Measurements from ENCODE around the gene IFNG. TPM values are rescaled to one million over a fixed set of nuclear protein-coding genes. Genes with fewer than 3 reads are reported as not detected.

The IFNG gene
- polyA plus RNA-seq, 2 of the 4 experiments (the other 2 are of a cell fraction), result not detected

- 8% methylated on average over 1 of the region's 1 CpG for WGBS (ENCODE audit: missing lambda C conversion rate)
- ChIA-PET CTCF (interaction anchor here (0.6 to 0.9 kb wide), 2 partner anchors 13 to 674 kb away, joined by 3 read pairs; no protein-coding TSS in a partner anchor), POLR2A (no interaction called here)
- no peaks in the 10 kb centered on the region for H3K9me3 ChIP-seq
- no peak overlapping the region for H3K4me3 ChIP-seq
- ATAC-seq (no peak), FAIRE-seq (no peak), DNase-seq (ENCODE audit: low read depth in 1 of 2, low spot score in 1 of 2) (no peak)
- H3K4me1 ChIP-seq, result no peaks in the 10 kb centered on the region
- no peak overlapping the region for H3K4me2 ChIP-seq
- no peak for TF ChIP-seq BCL3 (IDR thresholded peaks at IDR 0.05)
- no peak for TF ChIP-seq JUNB (IDR thresholded peaks at IDR 0.05)
- TF ChIP-seq TFCP2L1 (CRISPR knock-in tag; IDR thresholded peaks at IDR 0.05), result no peak
- no peak for TF ChIP-seq HES2 (IDR thresholded peaks at IDR 0.05)
- no peak for TF ChIP-seq NPAS2 (CRISPR knock-in tag; IDR thresholded peaks at IDR 0.05; ENCODE audit: borderline replicate concordance)
- TF ChIP-seq NFE2L2 (conservative IDR thresholded peaks at IDR 0.05; ENCODE audit: low read length), result no peak
- TF ChIP-seq HEYL (CRISPR knock-in tag; IDR thresholded peaks at IDR 0.05), result no peak
- no peak for TF ChIP-seq CHD2 (IDR thresholded peaks at IDR 0.05; ENCODE audit: low read length, partially characterized antibody)
- H3K27ac ChIP-seq, result no peak overlapping the region
Observed at GRCh38 chr12:68119250-68119649, 40.3 kb downstream of the IFNG start.

GRCh38 chr12:68118096-68118755 lies 41.3 kb downstream of the IFNG start:
- no peak overlapping the region for H3K4me3 ChIP-seq
- FAIRE-seq (no peak), ATAC-seq (no peak), DNase-seq (ENCODE audit: low read depth in 1 of 2, low spot score in 1 of 2) (no peak)
- H3K9me3 ChIP-seq, result no peaks in the 10 kb centered on the region
- H3K27ac ChIP-seq, result no peak overlapping the region
- H3K4me1 ChIP-seq, result no peaks in the 10 kb centered on the region
- 54% methylated on average over 7 of the region's 7 CpGs for WGBS (ENCODE audit: missing lambda C conversion rate)
- TF ChIP-seq BCL3 (IDR thresholded peaks at IDR 0.05), result no peak
- TF ChIP-seq HOXB13 (CRISPR knock-in tag; IDR thresholded peaks at IDR 0.05; ENCODE audit: low read depth), result no peak
- TF ChIP-seq NFE2L2 (conservative IDR thresholded peaks at IDR 0.05; ENCODE audit: low read length), result no peak
- TF ChIP-seq ZSCAN20 (CRISPR knock-in tag; IDR thresholded peaks at IDR 0.05), result no peak
- no peak for TF ChIP-seq PHF8 (IDR thresholded peaks at IDR 0.05; ENCODE audit: borderline replicate concordance, low read depth)
- no peak for TF ChIP-seq CBX8 (IDR thresholded peaks at IDR 0.05)
- TF ChIP-seq ZNF302 (CRISPR knock-in tag; IDR thresholded peaks at IDR 0.05), result no peak
- TF ChIP-seq, protein P1, sequence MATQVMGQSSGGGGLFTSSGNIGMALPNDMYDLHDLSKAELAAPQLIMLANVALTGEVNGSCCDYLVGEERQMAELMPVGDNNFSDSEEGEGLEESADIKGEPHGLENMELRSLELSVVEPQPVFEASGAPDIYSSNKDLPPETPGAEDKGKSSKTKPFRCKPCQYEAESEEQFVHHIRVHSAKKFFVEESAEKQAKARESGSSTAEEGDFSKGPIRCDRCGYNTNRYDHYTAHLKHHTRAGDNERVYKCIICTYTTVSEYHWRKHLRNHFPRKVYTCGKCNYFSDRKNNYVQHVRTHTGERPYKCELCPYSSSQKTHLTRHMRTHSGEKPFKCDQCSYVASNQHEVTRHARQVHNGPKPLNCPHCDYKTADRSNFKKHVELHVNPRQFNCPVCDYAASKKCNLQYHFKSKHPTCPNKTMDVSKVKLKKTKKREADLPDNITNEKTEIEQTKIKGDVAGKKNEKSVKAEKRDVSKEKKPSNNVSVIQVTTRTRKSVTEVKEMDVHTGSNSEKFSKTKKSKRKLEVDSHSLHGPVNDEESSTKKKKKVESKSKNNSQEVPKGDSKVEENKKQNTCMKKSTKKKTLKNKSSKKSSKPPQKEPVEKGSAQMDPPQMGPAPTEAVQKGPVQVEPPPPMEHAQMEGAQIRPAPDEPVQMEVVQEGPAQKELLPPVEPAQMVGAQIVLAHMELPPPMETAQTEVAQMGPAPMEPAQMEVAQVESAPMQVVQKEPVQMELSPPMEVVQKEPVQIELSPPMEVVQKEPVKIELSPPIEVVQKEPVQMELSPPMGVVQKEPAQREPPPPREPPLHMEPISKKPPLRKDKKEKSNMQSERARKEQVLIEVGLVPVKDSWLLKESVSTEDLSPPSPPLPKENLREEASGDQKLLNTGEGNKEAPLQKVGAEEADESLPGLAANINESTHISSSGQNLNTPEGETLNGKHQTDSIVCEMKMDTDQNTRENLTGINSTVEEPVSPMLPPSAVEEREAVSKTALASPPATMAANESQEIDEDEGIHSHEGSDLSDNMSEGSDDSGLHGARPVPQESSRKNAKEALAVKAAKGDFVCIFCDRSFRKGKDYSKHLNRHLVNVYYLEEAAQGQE (IDR thresholded peaks at IDR 0.05), result no peak
- no peak for TF ChIP-seq EHMT2 (IDR thresholded peaks at IDR 0.05; ENCODE audit: low read depth)
- no peak for TF ChIP-seq POLR2AphosphoS2 (conservative IDR thresholded peaks at IDR 0.05; ENCODE audit: low read length)
- TF ChIP-seq POLR2A (IDR thresholded peaks at IDR 0.05; ENCODE audit: low read length), result no peak
- TF ChIP-seq, protein P2, sequence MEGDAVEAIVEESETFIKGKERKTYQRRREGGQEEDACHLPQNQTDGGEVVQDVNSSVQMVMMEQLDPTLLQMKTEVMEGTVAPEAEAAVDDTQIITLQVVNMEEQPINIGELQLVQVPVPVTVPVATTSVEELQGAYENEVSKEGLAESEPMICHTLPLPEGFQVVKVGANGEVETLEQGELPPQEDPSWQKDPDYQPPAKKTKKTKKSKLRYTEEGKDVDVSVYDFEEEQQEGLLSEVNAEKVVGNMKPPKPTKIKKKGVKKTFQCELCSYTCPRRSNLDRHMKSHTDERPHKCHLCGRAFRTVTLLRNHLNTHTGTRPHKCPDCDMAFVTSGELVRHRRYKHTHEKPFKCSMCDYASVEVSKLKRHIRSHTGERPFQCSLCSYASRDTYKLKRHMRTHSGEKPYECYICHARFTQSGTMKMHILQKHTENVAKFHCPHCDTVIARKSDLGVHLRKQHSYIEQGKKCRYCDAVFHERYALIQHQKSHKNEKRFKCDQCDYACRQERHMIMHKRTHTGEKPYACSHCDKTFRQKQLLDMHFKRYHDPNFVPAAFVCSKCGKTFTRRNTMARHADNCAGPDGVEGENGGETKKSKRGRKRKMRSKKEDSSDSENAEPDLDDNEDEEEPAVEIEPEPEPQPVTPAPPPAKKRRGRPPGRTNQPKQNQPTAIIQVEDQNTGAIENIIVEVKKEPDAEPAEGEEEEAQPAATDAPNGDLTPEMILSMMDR (IDR thresholded peaks at IDR 0.05), result no peak
- TF ChIP-seq ELK1 (IDR thresholded peaks at IDR 0.05; ENCODE audit: low read depth, low read length), result no peak
- TF ChIP-seq CHD2 (IDR thresholded peaks at IDR 0.05; ENCODE audit: low read length, partially characterized antibody), result no peak
- no peak for TF ChIP-seq NPAS2 (CRISPR knock-in tag; IDR thresholded peaks at IDR 0.05; ENCODE audit: borderline replicate concordance)
- no peak for TF ChIP-seq GATA3 (IDR thresholded peaks at IDR 0.05; ENCODE audit: borderline replicate concordance)
- TF ChIP-seq E2F6 (IDR thresholded peaks at IDR 0.05; ENCODE audit: borderline replicate concordance, low read depth), result no peak
- ChIA-PET POLR2A (no interaction called here), CTCF (interaction anchor here (0.8 kb wide), 1 partner anchor 17 kb away, joined by 5 read pairs; no protein-coding TSS in a partner anchor)
- H3K4me2 ChIP-seq, result no peak overlapping the region
